SK-N-SH (cell line): ENCODE data around the gene RAB6B. TPM values are rescaled to one million over a fixed set of nuclear protein-coding genes. Genes with fewer than 3 reads are reported as not detected.

Source experiments
- CTCF ChIA-PET: fragments of 300-600, 350-600 bp; formaldehyde crosslinking; extraction: SDS; loops from one replicate; lab custom pipeline; 2021; lab: Yijun Ruan, JAX
- POLR2A ChIA-PET: fragments of 350-600 bp; sonication (Branson Sonifier 250); formaldehyde crosslinking; extraction: SDS; loops from one replicate; lab custom pipeline; 2020; ENCODE audit warnings: antibody characterized with exemption, inconsistent platforms; lab: Yijun Ruan, JAX
- DNase-seq: peaks from one replicate; pipeline ENCODE4 v3.0.0; 2012
- H2AFZ ChIP-seq: fragments of 200-600 bp; sonication (generic); 2 replicates; pipeline ENCODE4 v1.8.1; 2016; ENCODE audit warnings: antibody characterized with exemption, mild to moderate bottlenecking, low read depth
- H3F3A ChIP-seq: fragments of 200-600 bp; sonication (generic); replicated peaks from 2 replicates; pipeline ENCODE3; 2016; ENCODE audit warnings: antibody characterized with exemption, mild to moderate bottlenecking; ENCODE audit not compliant: insufficient read depth
- H3K27ac ChIP-seq, 2 experiments: fragments of 200-500 bp in 1 of 2; fragments of 200-600 bp in 1 of 2; sonication (Bioruptor generic) in 1 of 2; sonication (generic), shearing (Covaris generic) in 1 of 2; 2 replicates each; pipeline versions ENCODE4 v1.5.1 to v1.6.1; 2014 to 2016; ENCODE audit warnings: low read depth in 2 of 2, inconsistent platforms in 1 of 2, low read length in 1 of 2, mild to moderate bottlenecking in 1 of 2, mixed read lengths in 1 of 2
- H3K27me3 ChIP-seq: fragments of 200-600 bp; sonication (generic), shearing (Covaris generic); 2 replicates; pipeline ENCODE4 v1.6.1; 2016; ENCODE audit warnings: mixed run types; ENCODE audit not compliant: insufficient read depth
- H3K36me3 ChIP-seq, 2 experiments: fragments of 200-500 bp in 1 of 2; fragments of 200-600 bp in 1 of 2; sonication (Bioruptor generic) in 1 of 2; sonication (generic) in 1 of 2; replicated peaks in 1 of 2; 2 replicates each; pipeline versions ENCODE3 to v1.5.1; 2014 to 2016; ENCODE audit warnings: low read length in 1 of 2, mild to moderate bottlenecking in 1 of 2; ENCODE audit not compliant: insufficient read depth in 2 of 2, control insufficient read depth in 1 of 2
- H3K4me1 ChIP-seq, 2 experiments: fragments of 200-500 bp in 1 of 2; fragments of 200-600 bp in 1 of 2; sonication (Bioruptor generic) in 1 of 2; sonication (generic), shearing (Covaris generic) in 1 of 2; 2 replicates each; pipeline versions ENCODE4 v1.5.1 to v1.6.1; 2014 to 2016; ENCODE audit warnings: low read depth in 1 of 2, low read length in 1 of 2, mixed run types in 1 of 2; ENCODE audit not compliant: insufficient read depth in 2 of 2, control insufficient read depth in 1 of 2
- H3K4me2 ChIP-seq: fragments of 200-600 bp; sonication (generic), shearing (Covaris generic); 2 replicates; pipeline ENCODE4 v1.6.1; 2017; ENCODE audit warnings: mixed run types
- H3K4me3 ChIP-seq, 2 experiments: fragments of 200-500 bp in 1 of 2; fragments of 200-600 bp in 1 of 2; sonication (Bioruptor generic) in 1 of 2; sonication (generic), shearing (Covaris generic) in 1 of 2; 2 replicates each; pipeline versions ENCODE4 v1.5.1 to v1.8.1; 2014 to 2016; ENCODE audit warnings: low read depth in 2 of 2, inconsistent platforms in 1 of 2, low read length in 1 of 2, mild to moderate bottlenecking in 1 of 2, mixed read lengths in 1 of 2, moderate library complexity in 1 of 2
- H3K79me2 ChIP-seq: fragments of 200-600 bp; sonication (generic); 2 replicates; pipeline ENCODE4 v1.8.1; 2017; ENCODE audit warnings: mild to moderate bottlenecking; ENCODE audit not compliant: insufficient read depth
- H3K9ac ChIP-seq: fragments of 200-600 bp; sonication (generic); 2 replicates; pipeline ENCODE4 v1.6.1; 2017; ENCODE audit warnings: mixed run types
- H3K9me2 ChIP-seq: fragments of 200-600 bp; sonication (generic); 2 replicates; pipeline ENCODE4 v1.6.1; 2017; ENCODE audit warnings: mixed run types
- H3K9me3 ChIP-seq: fragments of 200-600 bp; sonication (generic); 2 replicates; pipeline ENCODE4 v1.6.1; 2017; ENCODE audit warnings: mixed run types, mild to moderate bottlenecking, moderate library complexity
- H4K20me1 ChIP-seq: fragments of 200-600 bp; sonication (generic); 2 replicates; pipeline ENCODE4 v1.6.1; 2017; ENCODE audit warnings: mild to moderate bottlenecking, mixed run types; ENCODE audit not compliant: insufficient read depth
- ELF1 ChIP-seq: IDR thresholded peaks from 2 replicates; pipeline ENCODE4 v1.4.0; 2012
- EP300 ChIP-seq, 2 experiments: IDR thresholded peaks; 2 replicates each; pipeline versions ENCODE4 v1.4.0 to v1.6.1; 2012; ENCODE audit warnings: borderline replicate concordance in 1 of 2, low read depth in 1 of 2, low read length in 1 of 2
- EZH2phosphoT487 ChIP-seq: fragments of 200-600 bp; sonication (generic); IDR thresholded peaks from 2 replicates; pipeline ENCODE4 v1.6.1; 2017; ENCODE audit warnings: low read depth, mixed run types, mild to moderate bottlenecking, antibody characterized with exemption, moderate library complexity, borderline replicate concordance
- FOSL2 ChIP-seq: IDR thresholded peaks from 2 replicates; pipeline ENCODE4 v1.4.0; 2012; ENCODE audit warnings: low read depth, mild to moderate bottlenecking, moderate library complexity, borderline replicate concordance
- FOXJ3 ChIP-seq: sonication (generic); formaldehyde crosslinking; IDR thresholded peaks from 2 replicates; pipeline ENCODE4 v1.5.1; 2020; ENCODE audit warnings: mild to moderate bottlenecking, missing genetic modification reagents
- FOXM1 ChIP-seq: IDR thresholded peaks from 2 replicates; pipeline ENCODE4 v1.4.0; 2012; ENCODE audit warnings: low read depth, mild to moderate bottlenecking
- GATA2 ChIP-seq: sonication (generic); formaldehyde crosslinking; IDR thresholded peaks from 2 replicates; pipeline ENCODE4 v1.5.0; 2020; ENCODE audit warnings: mild to moderate bottlenecking, missing genetic modification reagents
- JUND ChIP-seq: IDR thresholded peaks from 2 replicates; pipeline ENCODE4 v1.4.0; 2012
- MEF2A ChIP-seq: IDR thresholded peaks from 2 replicates; pipeline ENCODE4 v1.4.0; 2012; ENCODE audit warnings: low read depth, borderline replicate concordance
- MXI1 ChIP-seq: IDR thresholded peaks from 2 replicates; pipeline ENCODE4 v1.6.1; 2012; ENCODE audit warnings: mild to moderate bottlenecking, low read depth, low read length, improper control_type of control experiment
- NRF1 ChIP-seq: IDR thresholded peaks from 2 replicates; pipeline ENCODE4 v1.6.1; 2012; ENCODE audit warnings: low read depth, mild to moderate bottlenecking, low read length
- SMC3 ChIP-seq: IDR thresholded peaks from 2 replicates; pipeline ENCODE4 v1.6.1; 2012; ENCODE audit warnings: low read depth, low read length, improper control_type of control experiment
- TAF1 ChIP-seq: IDR thresholded peaks from 2 replicates; pipeline ENCODE4 v1.6.1; 2012; ENCODE audit warnings: low read depth, mild to moderate bottlenecking, low read length, moderate library complexity, borderline replicate concordance
- TCF12 ChIP-seq: IDR thresholded peaks from 2 replicates; pipeline ENCODE4 v1.4.0; 2012
- WGBS: methylation state at CpG from one replicate; pipeline ENCODE4 v1.1.6; 2017; ENCODE audit warnings: low lambda C conversion rate; 5-methylcytosine and 5-hydroxymethylcytosine counted together
- polyA plus RNA-seq, 3 experiments: library from polyadenylated mRNA; depleted of rRNA; stranded (reverse); fragments of >200 nt; gene quantifications; 2 replicates each; pipeline ENCODE4 v1.2.3, GENCODE V29; 2012
- TF ChIP-seq, protein P1 (sequence below): fragments of 200-600 bp; sonication (generic); IDR thresholded peaks from 2 replicates; pipeline ENCODE4 v1.6.1; 2017; ENCODE audit warnings: antibody characterized with exemption, mild to moderate bottlenecking, moderate library complexity
- TF ChIP-seq, protein P2 (sequence below): IDR thresholded peaks from 2 replicates; pipeline ENCODE4; 2012
- TF ChIP-seq, protein P3 (sequence below): IDR thresholded peaks from 2 replicates; pipeline ENCODE4 v1.4.0; 2012; ENCODE audit warnings: low read depth, borderline replicate concordance
- TF ChIP-seq, protein P4 (sequence below): IDR thresholded peaks from 2 replicates; pipeline ENCODE4 v1.6.1; 2012; ENCODE audit warnings: mild to moderate bottlenecking, low read depth, low read length, moderate library complexity
- TF ChIP-seq, protein P5 (sequence below): IDR thresholded peaks from 2 replicates; pipeline ENCODE4 v1.4.0; 2012; ENCODE audit warnings: low read depth

Gene RAB6B
- polyA plus RNA-seq, 1 of the 3 experiments (the other 2 are of a cell fraction), result 9.3 TPM

DNA sequence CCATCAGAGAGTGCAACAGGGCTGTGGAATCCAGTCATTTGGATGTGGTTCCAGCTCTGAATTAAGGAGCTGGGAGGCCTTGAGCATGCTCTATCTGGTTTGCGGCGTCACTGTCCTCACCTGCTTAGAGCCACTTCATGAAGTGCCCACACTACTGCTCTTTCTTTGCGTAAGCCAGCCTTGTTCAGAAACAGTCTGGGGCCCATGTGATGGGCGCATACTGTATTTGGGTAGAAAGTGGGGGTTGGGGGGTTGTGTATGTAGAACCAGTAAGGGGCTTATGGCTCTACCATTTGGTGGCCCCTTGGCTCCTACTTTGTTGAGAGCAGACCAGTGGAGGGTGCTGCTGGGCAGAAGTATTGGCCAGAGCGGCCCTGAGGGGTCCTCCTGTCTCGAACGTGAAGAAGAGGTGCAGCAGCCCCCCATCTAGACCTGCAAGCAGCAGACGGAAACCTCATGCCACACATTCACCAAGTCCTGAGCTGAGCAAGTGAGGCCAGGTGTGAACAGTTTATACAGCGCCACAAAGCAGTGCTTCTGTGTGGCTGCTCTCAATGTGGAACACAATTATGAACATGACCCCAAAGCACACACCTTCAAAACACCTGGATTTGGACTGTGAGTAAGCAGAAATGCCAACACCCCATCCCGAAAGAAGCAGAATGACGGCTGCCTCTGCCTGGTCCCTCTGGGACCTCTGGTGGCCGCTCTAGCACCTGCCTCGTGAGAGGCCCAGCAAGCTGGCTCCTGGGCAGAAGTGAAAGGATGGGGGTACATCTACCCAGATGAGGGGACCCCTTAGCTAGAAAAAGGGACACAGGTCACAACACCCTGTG lies 63.5 kb downstream of the RAB6B start:
- Histone ChIP-seq H3K27ac (no peak overlapping the region), H3K9ac (no peak overlapping the region)
- TF ChIP-seq GATA2 (CRISPR knock-in tag), result no peak
- TF ChIP-seq FOXM1, result no peak
- TF ChIP-seq EZH2phosphoT487, result no peak
- TF ChIP-seq, protein P1, sequence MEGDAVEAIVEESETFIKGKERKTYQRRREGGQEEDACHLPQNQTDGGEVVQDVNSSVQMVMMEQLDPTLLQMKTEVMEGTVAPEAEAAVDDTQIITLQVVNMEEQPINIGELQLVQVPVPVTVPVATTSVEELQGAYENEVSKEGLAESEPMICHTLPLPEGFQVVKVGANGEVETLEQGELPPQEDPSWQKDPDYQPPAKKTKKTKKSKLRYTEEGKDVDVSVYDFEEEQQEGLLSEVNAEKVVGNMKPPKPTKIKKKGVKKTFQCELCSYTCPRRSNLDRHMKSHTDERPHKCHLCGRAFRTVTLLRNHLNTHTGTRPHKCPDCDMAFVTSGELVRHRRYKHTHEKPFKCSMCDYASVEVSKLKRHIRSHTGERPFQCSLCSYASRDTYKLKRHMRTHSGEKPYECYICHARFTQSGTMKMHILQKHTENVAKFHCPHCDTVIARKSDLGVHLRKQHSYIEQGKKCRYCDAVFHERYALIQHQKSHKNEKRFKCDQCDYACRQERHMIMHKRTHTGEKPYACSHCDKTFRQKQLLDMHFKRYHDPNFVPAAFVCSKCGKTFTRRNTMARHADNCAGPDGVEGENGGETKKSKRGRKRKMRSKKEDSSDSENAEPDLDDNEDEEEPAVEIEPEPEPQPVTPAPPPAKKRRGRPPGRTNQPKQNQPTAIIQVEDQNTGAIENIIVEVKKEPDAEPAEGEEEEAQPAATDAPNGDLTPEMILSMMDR, result no peak
- no peak for TF ChIP-seq JUND
- TF ChIP-seq MXI1, result no peak
- TF ChIP-seq TAF1, result no peak
- TF ChIP-seq FOXJ3 (CRISPR knock-in tag), result no peak
- TF ChIP-seq TCF12, result no peak
- TF ChIP-seq ELF1, result no peak
- TF ChIP-seq NRF1, result no peak
- TF ChIP-seq MEF2A, result no peak
- TF ChIP-seq, protein P2, sequence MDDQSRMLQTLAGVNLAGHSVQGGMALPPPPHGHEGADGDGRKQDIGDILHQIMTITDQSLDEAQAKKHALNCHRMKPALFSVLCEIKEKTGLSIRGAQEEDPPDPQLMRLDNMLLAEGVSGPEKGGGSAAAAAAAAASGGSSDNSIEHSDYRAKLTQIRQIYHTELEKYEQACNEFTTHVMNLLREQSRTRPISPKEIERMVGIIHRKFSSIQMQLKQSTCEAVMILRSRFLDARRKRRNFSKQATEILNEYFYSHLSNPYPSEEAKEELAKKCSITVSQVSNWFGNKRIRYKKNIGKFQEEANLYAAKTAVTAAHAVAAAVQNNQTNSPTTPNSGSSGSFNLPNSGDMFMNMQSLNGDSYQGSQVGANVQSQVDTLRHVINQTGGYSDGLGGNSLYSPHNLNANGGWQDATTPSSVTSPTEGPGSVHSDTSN, result no peak
- no peak for TF ChIP-seq SMC3
- no peak for TF ChIP-seq EP300 (IDR thresholded peaks at IDR 0.05; ENCODE audit: borderline replicate concordance in 1 of 2, low read depth in 1 of 2, low read length in 1 of 2)
- no peak for TF ChIP-seq FOSL2
- TF ChIP-seq, protein P3, sequence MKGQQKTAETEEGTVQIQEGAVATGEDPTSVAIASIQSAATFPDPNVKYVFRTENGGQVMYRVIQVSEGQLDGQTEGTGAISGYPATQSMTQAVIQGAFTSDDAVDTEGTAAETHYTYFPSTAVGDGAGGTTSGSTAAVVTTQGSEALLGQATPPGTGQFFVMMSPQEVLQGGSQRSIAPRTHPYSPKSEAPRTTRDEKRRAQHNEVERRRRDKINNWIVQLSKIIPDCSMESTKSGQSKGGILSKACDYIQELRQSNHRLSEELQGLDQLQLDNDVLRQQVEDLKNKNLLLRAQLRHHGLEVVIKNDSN, result no peak
- TF ChIP-seq, protein P4, sequence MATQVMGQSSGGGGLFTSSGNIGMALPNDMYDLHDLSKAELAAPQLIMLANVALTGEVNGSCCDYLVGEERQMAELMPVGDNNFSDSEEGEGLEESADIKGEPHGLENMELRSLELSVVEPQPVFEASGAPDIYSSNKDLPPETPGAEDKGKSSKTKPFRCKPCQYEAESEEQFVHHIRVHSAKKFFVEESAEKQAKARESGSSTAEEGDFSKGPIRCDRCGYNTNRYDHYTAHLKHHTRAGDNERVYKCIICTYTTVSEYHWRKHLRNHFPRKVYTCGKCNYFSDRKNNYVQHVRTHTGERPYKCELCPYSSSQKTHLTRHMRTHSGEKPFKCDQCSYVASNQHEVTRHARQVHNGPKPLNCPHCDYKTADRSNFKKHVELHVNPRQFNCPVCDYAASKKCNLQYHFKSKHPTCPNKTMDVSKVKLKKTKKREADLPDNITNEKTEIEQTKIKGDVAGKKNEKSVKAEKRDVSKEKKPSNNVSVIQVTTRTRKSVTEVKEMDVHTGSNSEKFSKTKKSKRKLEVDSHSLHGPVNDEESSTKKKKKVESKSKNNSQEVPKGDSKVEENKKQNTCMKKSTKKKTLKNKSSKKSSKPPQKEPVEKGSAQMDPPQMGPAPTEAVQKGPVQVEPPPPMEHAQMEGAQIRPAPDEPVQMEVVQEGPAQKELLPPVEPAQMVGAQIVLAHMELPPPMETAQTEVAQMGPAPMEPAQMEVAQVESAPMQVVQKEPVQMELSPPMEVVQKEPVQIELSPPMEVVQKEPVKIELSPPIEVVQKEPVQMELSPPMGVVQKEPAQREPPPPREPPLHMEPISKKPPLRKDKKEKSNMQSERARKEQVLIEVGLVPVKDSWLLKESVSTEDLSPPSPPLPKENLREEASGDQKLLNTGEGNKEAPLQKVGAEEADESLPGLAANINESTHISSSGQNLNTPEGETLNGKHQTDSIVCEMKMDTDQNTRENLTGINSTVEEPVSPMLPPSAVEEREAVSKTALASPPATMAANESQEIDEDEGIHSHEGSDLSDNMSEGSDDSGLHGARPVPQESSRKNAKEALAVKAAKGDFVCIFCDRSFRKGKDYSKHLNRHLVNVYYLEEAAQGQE, result no peak
- TF ChIP-seq, protein P5, sequence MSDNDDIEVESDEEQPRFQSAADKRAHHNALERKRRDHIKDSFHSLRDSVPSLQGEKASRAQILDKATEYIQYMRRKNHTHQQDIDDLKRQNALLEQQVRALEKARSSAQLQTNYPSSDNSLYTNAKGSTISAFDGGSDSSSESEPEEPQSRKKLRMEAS, result no peak
- TF ChIP-seq, all 33 proteins: peak for 0
- Histone ChIP-seq H4K20me1 (no peaks in the 10 kb centered on the region), H2AFZ (no peak overlapping the region), H3K4me1 (no peaks in the 10 kb centered on the region; a peak in 1 of 4 replicates), H3K4me3 (no peak overlapping the region), H3F3A (no peaks in the 10 kb centered on the region), H3K9me3 (no peaks in the 10 kb centered on the region), H3K4me2 (no peak overlapping the region), H3K9me2 (no peaks in the 10 kb centered on the region), H3K27me3 (no peaks in the 10 kb centered on the region), H3K36me3 (no peaks in the 10 kb centered on the region), H3K79me2 (no peaks in the 10 kb centered on the region)
- WGBS, result 60% methylated on average over 9 of the region's 13 CpGs
- POLR2A ChIA-PET, result no interaction called here
- DNase-seq, result no peak
- CTCF ChIA-PET, result interaction anchor here (1.9 kb wide), 1 partner anchor 380 kb away, joined by 6 read pairs; no protein-coding TSS in a partner anchor
